Keratinocyte (primary cell): Measurements from ENCODE around the gene AGER. TPM values are rescaled to one million over a fixed set of nuclear protein-coding genes. Genes with fewer than 3 reads are reported as not detected.

Experiments used
- DNase-seq: peaks from one replicate; pipeline ENCODE4 v3.0.0-alpha.2; 2011; ENCODE audit warnings: low read depth, missing footprints, low spot score
- FAIRE-seq: peaks from 2 replicates; lab custom pipeline; 2011; peaks lifted over from hg19 to GRCh38; lab: Jason Lieb, UNC
- H2AFZ ChIP-seq: 2 replicates; pipeline ENCODE4 v1.6.0; 2012; ENCODE audit warnings: low read length, control low read depth, inconsistent platforms; ENCODE audit not compliant: control insufficient read depth
- H3K27ac ChIP-seq: 2 replicates; pipeline ENCODE4 v1.5.1; 2011; ENCODE audit warnings: low read length; ENCODE audit not compliant: control insufficient read depth, insufficient read depth
- H3K27me3 ChIP-seq: 3 replicates; pipeline ENCODE4 v1.6.0; 2011; ENCODE audit warnings: low read length; ENCODE audit not compliant: control insufficient read depth, insufficient read depth; ENCODE audit errors: extremely low read depth
- H3K36me3 ChIP-seq, 2 experiments: 2 replicates in 1 of 2; 3 replicates in 1 of 2; pipeline ENCODE4 v1.5.1; 2011; ENCODE audit warnings: low read length in 2 of 2, mild to moderate bottlenecking in 1 of 2; ENCODE audit not compliant: control insufficient read depth in 2 of 2, insufficient read depth in 2 of 2; ENCODE audit errors: extremely low read depth in 1 of 2
- H3K4me1 ChIP-seq: 3 replicates; pipeline ENCODE4 v1.5.1; 2011; ENCODE audit warnings: low read length; ENCODE audit not compliant: control insufficient read depth, insufficient read depth; ENCODE audit errors: extremely low read depth
- H3K4me2 ChIP-seq: 3 replicates; pipeline ENCODE4 v1.6.0; 2011; ENCODE audit warnings: low read depth, low read length; ENCODE audit not compliant: control insufficient read depth, insufficient read depth; ENCODE audit errors: extremely low read depth
- H3K4me3 ChIP-seq, 3 experiments: fragments of 200-600 bp in 1 of 3; sonication (generic) in 1 of 3; 2 replicates in 2 of 3; 3 replicates in 1 of 3; pipeline ENCODE4 v1.5.1; 2011 to 2016; ENCODE audit warnings: low read length in 3 of 3, mild to moderate bottlenecking in 3 of 3, control low read depth in 2 of 3, inconsistent platforms in 1 of 3, low read depth in 1 of 3, mixed read lengths in 1 of 3, mixed run types in 1 of 3, moderate library complexity in 1 of 3; ENCODE audit not compliant: control insufficient read depth in 2 of 3, insufficient read depth in 2 of 3; ENCODE audit errors: extremely low read depth in 1 of 3
- H3K79me2 ChIP-seq: 2 replicates; pipeline ENCODE4 v1.6.0; 2012; ENCODE audit warnings: low read length; ENCODE audit not compliant: control insufficient read depth, insufficient read depth
- H3K9ac ChIP-seq: 3 replicates; pipeline ENCODE4 v1.6.0; 2011; ENCODE audit warnings: low read length; ENCODE audit not compliant: control insufficient read depth, insufficient read depth; ENCODE audit errors: extremely low read depth
- H3K9me1 ChIP-seq: 3 replicates; pipeline ENCODE4 v1.6.0; 2011; ENCODE audit warnings: low read length; ENCODE audit not compliant: control insufficient read depth, insufficient read depth; ENCODE audit errors: extremely low read depth
- H3K9me3 ChIP-seq: 2 replicates; pipeline ENCODE4 v1.5.1; 2012; ENCODE audit warnings: low read depth, low read length; ENCODE audit not compliant: control insufficient read depth
- H4K20me1 ChIP-seq: 3 replicates; pipeline ENCODE4 v1.6.0; 2011; ENCODE audit warnings: low read length; ENCODE audit not compliant: control insufficient read depth, insufficient read depth; ENCODE audit errors: extremely low read depth
- EZH2 ChIP-seq: IDR thresholded peaks from one replicate; pipeline ENCODE4 v1.6.1; 2012; ENCODE audit warnings: inconsistent platforms, mild to moderate bottlenecking, low read length, moderate library complexity
- dilution Hi-C: fragments of 300-500 bp; cut with MboI; formaldehyde crosslinking; loops from one replicate; pipeline ENCODE4 v1.7.0; 2020; ENCODE audit warnings: low sequenced_read_pairs; ENCODE audit not compliant: extremely low pct_ligation_motif_present
- polyA minus RNA-seq, 3 experiments: library from RNA; depleted of rRNA, polyadenylated mRNA; stranded (reverse); fragments of >200 nt; gene quantifications; 1 replicate in 1 of 3; 2 replicates in 1 of 3; 3 replicates in 1 of 3; pipeline ENCODE4 v1.2.3, GENCODE V29; 2011
- polyA plus RNA-seq, 5 experiments: library from polyadenylated mRNA; depleted of rRNA in 3 of 5; stranded (reverse) in 3 of 5; stranded (forward) in 1 of 5; unstranded in 1 of 5; fragments of >200 nt; gene quantifications; 1 replicate in 1 of 5; 2 replicates in 3 of 5; 3 replicates in 1 of 5; pipeline versions ENCODE4 v1.2.1 to v1.2.3, GENCODE V29; 2011 to 2012; ENCODE audit warnings: missing spikeins in 2 of 5, low read depth in 1 of 5, low replicate concordance in 1 of 5
- TF ChIP-seq, protein P1 (sequence below), 3 experiments: IDR thresholded peaks in 1 of 3; conservative IDR thresholded peaks in 1 of 3; optimal IDR thresholded peaks in 1 of 3; 2 replicates in 2 of 3; 3 replicates in 1 of 3; pipeline versions ENCODE3 to v1.5.1; 2011; ENCODE audit warnings: low read length in 3 of 3, mild to moderate bottlenecking in 3 of 3, moderate library complexity in 2 of 3, control low read depth in 1 of 3, inconsistent platforms in 1 of 3; ENCODE audit not compliant: insufficient read depth in 2 of 3; ENCODE audit errors: extremely low read depth in 1 of 3

Gene AGER
- polyA plus RNA-seq (2.0 to 2.4 TPM (median 2.4 TPM) in 3 replicates), polyA minus RNA-seq (0.33 to 1.3 TPM (median 0.56 TPM) in 3 replicates)
- 4.5 TPM for polyA plus RNA-seq (2011; ENCODE audit: low read depth)
- 0.70 and 0.80 TPM in 2 replicates for polyA plus RNA-seq (2011; cell fraction: cytosol; rRNA removed)
- polyA plus RNA-seq (2011; cell fraction: nucleus; rRNA removed), result 7.7 and 8.1 TPM in 2 replicates
- polyA plus RNA-seq (2012; ENCODE audit: low replicate concordance), result 2.3 and 4.0 TPM in 2 replicates
- polyA minus RNA-seq (2011; cell fraction: cytosol; rRNA and poly(A)+ RNA removed), result not detected
- polyA minus RNA-seq (2011; cell fraction: nucleus; rRNA and poly(A)+ RNA removed), result 0.63 and 0.85 TPM in 2 replicates

DNA sequence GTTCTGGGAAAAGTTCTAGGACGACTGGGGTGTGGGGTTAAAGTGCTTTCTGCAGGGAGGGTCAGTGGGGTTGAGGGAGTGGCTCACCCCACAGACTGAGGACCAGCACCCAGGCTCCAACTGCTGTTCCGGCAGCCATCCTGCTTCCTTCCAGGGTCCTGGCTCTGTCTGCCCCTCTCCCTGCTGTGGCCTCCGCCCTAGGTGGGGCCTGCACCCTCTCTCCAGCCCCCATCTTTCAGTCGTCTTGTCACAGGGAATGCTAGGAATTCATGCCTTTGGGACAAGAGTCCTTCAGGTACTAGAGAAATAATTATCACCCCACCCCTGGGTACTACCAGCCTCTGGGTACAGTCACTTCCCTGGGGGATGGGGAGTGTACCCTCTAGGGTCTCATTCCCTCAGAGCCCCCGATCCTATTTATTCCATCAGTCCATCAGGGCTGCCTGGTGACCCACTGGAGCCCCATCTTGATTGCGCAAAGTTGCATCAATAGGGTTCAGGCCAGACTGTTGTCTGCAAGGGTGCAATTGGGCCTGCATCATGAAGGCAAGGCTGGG is at the start of gene AGER:
Gene AGER (minus strand): TSS at position 170 of the 557 bp plus-strand sequence. CDS start 31 bp downstream, at position 139.
- Histone ChIP-seq H3K9ac (no peak within 1 kb of the TSS), H3K36me3 (peaks cover 18 to 20% of the 10 kb centered on the region in 2 experiments), H3K9me3 (no peaks in the 10 kb centered on the region), H3K4me3 (no peak within 1 kb of the TSS), H2AFZ (no peak within 1 kb of the TSS), H3K27me3 (no peaks in the 10 kb centered on the region), H4K20me1 (no peaks in the 10 kb centered on the region), H3K4me2 (no peak within 1 kb of the TSS), H3K79me2 (peaks cover 8% of the 10 kb centered on the region), H3K4me1 (peaks cover 6% of the 10 kb centered on the region), H3K9me1 (no peaks in the 10 kb centered on the region), H3K27ac (no peak within 1 kb of the TSS)
- TF ChIP-seq, protein P1, sequence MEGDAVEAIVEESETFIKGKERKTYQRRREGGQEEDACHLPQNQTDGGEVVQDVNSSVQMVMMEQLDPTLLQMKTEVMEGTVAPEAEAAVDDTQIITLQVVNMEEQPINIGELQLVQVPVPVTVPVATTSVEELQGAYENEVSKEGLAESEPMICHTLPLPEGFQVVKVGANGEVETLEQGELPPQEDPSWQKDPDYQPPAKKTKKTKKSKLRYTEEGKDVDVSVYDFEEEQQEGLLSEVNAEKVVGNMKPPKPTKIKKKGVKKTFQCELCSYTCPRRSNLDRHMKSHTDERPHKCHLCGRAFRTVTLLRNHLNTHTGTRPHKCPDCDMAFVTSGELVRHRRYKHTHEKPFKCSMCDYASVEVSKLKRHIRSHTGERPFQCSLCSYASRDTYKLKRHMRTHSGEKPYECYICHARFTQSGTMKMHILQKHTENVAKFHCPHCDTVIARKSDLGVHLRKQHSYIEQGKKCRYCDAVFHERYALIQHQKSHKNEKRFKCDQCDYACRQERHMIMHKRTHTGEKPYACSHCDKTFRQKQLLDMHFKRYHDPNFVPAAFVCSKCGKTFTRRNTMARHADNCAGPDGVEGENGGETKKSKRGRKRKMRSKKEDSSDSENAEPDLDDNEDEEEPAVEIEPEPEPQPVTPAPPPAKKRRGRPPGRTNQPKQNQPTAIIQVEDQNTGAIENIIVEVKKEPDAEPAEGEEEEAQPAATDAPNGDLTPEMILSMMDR (optimal IDR thresholded peaks at IDR 0.05 in 1 of 3, IDR thresholded peaks at IDR 0.05 in 1 of 3, conservative IDR thresholded peaks at IDR 0.05 in 1 of 3; ENCODE audit: extremely low read depth in 1 of 3, insufficient read depth in 2 of 3, low read length in 3 of 3), result no peak
- TF ChIP-seq EZH2, result no peak
- dilution Hi-C loops, result no loop called here
- FAIRE-seq, result no peak
- no peak for DNase-seq

DNA sequence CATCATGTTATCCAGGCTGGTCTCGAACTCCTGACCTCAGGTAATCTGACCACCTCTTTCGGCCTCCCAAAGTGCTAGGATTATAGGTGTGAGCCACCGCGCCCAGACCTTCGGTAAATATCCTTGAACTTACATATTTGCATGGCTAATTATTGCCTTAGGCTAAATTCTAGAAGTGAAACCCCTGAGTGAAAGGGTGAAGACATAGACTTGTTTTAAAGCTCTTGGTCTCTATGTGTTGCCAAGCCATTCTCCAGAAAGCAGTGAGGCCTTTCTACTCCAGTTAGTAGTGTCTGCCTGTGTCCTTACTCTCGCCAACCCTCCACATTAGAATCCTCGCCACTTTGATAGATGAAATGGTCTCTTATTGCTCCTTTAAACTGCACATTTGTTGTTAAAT is 42.4 kb upstream of the AGER start:
- Histone ChIP-seq H3K9me1 (no peaks in the 10 kb centered on the region), H3K27ac (no peak overlapping the region), H2AFZ (no peak overlapping the region), H3K79me2 (no peaks in the 10 kb centered on the region), H3K27me3 (peaks cover 5% of the 10 kb centered on the region), H3K4me1 (peaks cover 4% of the 10 kb centered on the region), H3K36me3 (no peaks in the 10 kb centered on the region), H3K4me3 (no peak overlapping the region), H3K4me2 (no peak overlapping the region), H3K9me3 (no peaks in the 10 kb centered on the region), H3K9ac (no peak overlapping the region), H4K20me1 (no peaks in the 10 kb centered on the region)
- dilution Hi-C loops, result no loop called here
- FAIRE-seq, result no peak
- DNase-seq, result no peak
- no peak for TF ChIP-seq EZH2
- TF ChIP-seq, protein P1 (optimal IDR thresholded peaks at IDR 0.05 in 1 of 3, IDR thresholded peaks at IDR 0.05 in 1 of 3, conservative IDR thresholded peaks at IDR 0.05 in 1 of 3; ENCODE audit: extremely low read depth in 1 of 3, insufficient read depth in 2 of 3, low read length in 3 of 3), result no peak
